HEK293 (cell line): ENCODE results near the gene DNAJC2.

Source experiments
- CTCF ChIA-PET: fragments of 350-600 bp; formaldehyde crosslinking; extraction: SDS; loops from one replicate; lab custom pipeline; 2021; ENCODE audit warnings: antibody characterized with exemption; lab: Yijun Ruan, JAX
- POLR2A ChIA-PET: fragments of 300-600 bp; formaldehyde crosslinking; extraction: SDS; loops from one replicate; lab custom pipeline; 2020; ENCODE audit warnings: antibody characterized with exemption, inconsistent platforms; lab: Yijun Ruan, JAX
- H3K27ac ChIP-seq: fragments of 200-500 bp; sonication (Bioruptor generic); 2 replicates; pipeline ENCODE4 v1.5.1; 2014; ENCODE audit warnings: low read depth, low read length, control low read depth, inconsistent platforms; ENCODE audit errors: extremely low read depth
- H3K36me3 ChIP-seq, 2 experiments: fragments of 200-500 bp in 1 of 2; sonication (Bioruptor generic) in 1 of 2; 1 replicate in 1 of 2; 2 replicates in 1 of 2; pipeline ENCODE4 v1.5.1; 2014 to 2017; ENCODE audit warnings: inconsistent platforms in 2 of 2, low read length in 2 of 2; ENCODE audit not compliant: control insufficient read depth in 2 of 2, insufficient read depth in 1 of 2
- H3K4me1 ChIP-seq: fragments of 200-500 bp; sonication (Bioruptor generic); 2 replicates; pipeline ENCODE4 v1.5.1; 2014; ENCODE audit warnings: mild to moderate bottlenecking, low read length, inconsistent platforms; ENCODE audit not compliant: control insufficient read depth, insufficient read depth
- H3K4me3 ChIP-seq: 2 replicates; pipeline ENCODE4 v1.5.1; 2011; ENCODE audit warnings: low read depth, mild to moderate bottlenecking, control low read depth, low read length, moderate library complexity
- H3K9me3 ChIP-seq: fragments of 200-500 bp; sonication (Bioruptor generic); 2 replicates; pipeline ENCODE4 v1.5.1; 2014; ENCODE audit warnings: low read depth, low read length, inconsistent platforms; ENCODE audit not compliant: control insufficient read depth, insufficient read depth
- BCL11A ChIP-seq: fragments of 450-650 bp; formaldehyde crosslinking; IDR thresholded peaks from 2 replicates; pipeline ENCODE4 v1.5.1; 2016; ENCODE audit warnings: low read depth, missing biosample characterization, missing genetic modification characterization
- HIC1 ChIP-seq: fragments of 450-650 bp; formaldehyde crosslinking; IDR thresholded peaks from 2 replicates; pipeline ENCODE4 v1.5.1; 2016; ENCODE audit warnings: missing biosample characterization, missing genetic modification characterization
- HOXC10 ChIP-seq: sonication (generic); formaldehyde crosslinking; IDR thresholded peaks from 2 replicates; pipeline ENCODE4 v1.8.1; 2023; ENCODE audit warnings: mild to moderate bottlenecking, missing genetic modification reagents
- IKZF3 ChIP-seq: fragments of 450-650 bp; IDR thresholded peaks from 2 replicates; pipeline ENCODE4 v1.5.0; 2018; ENCODE audit warnings: missing biosample characterization, mild to moderate bottlenecking, missing genetic modification characterization, moderate library complexity
- SP7 ChIP-seq: fragments of 450-650 bp; formaldehyde crosslinking; IDR thresholded peaks from 2 replicates; pipeline ENCODE4 v1.5.1; 2016; ENCODE audit warnings: missing biosample characterization, missing genetic modification characterization
- ZBTB44 ChIP-seq: fragments of 450-650 bp; IDR thresholded peaks from 2 replicates; pipeline ENCODE4 v1.5.1; 2018; ENCODE audit warnings: missing biosample characterization, mild to moderate bottlenecking, missing genetic modification characterization
- ZFP37 ChIP-seq: fragments of 450-650 bp; formaldehyde crosslinking; IDR thresholded peaks from 2 replicates; pipeline ENCODE4 v1.5.1; 2016; ENCODE audit warnings: missing biosample characterization, missing genetic modification characterization
- ZFP41 ChIP-seq: fragments of 450-650 bp; formaldehyde crosslinking; IDR thresholded peaks from 2 replicates; pipeline ENCODE4 v1.5.1; 2016; ENCODE audit warnings: missing biosample characterization, missing genetic modification characterization, borderline replicate concordance
- ZIC2 ChIP-seq: fragments of 450-650 bp; formaldehyde crosslinking; IDR thresholded peaks from 2 replicates; pipeline ENCODE4 v1.5.1; 2016; ENCODE audit warnings: missing biosample characterization, missing genetic modification characterization
- ZNF18 ChIP-seq: fragments of 450-650 bp; formaldehyde crosslinking; IDR thresholded peaks from 2 replicates; pipeline ENCODE4 v1.5.1; 2016; ENCODE audit warnings: missing biosample characterization, missing genetic modification characterization
- ZNF324 ChIP-seq: fragments of 450-650 bp; formaldehyde crosslinking; IDR thresholded peaks from 2 replicates; pipeline ENCODE4 v1.5.1; 2016; ENCODE audit warnings: missing biosample characterization, missing genetic modification characterization
- ZNF350 ChIP-seq: fragments of 450-650 bp; formaldehyde crosslinking; IDR thresholded peaks from 2 replicates; pipeline ENCODE4 v1.5.0; 2017; ENCODE audit warnings: missing biosample characterization, mild to moderate bottlenecking, missing genetic modification characterization
- ZNF354C ChIP-seq: fragments of 450-650 bp; formaldehyde crosslinking; IDR thresholded peaks from 2 replicates; pipeline ENCODE4 v1.5.1; 2016; ENCODE audit warnings: missing biosample characterization, missing genetic modification characterization, low read depth, borderline replicate concordance
- ZNF518A ChIP-seq: fragments of 450-650 bp; formaldehyde crosslinking; conservative IDR thresholded peaks from 2 replicates; pipeline ENCODE4 v1.5.1; 2016; ENCODE audit warnings: low read depth, missing biosample characterization, missing genetic modification characterization
- ZNF629 ChIP-seq: fragments of 450-650 bp; formaldehyde crosslinking; IDR thresholded peaks from 2 replicates; pipeline ENCODE4 v1.5.1; 2017; ENCODE audit warnings: missing biosample characterization, missing genetic modification characterization
- ZNF670 ChIP-seq: fragments of 450-650 bp; formaldehyde crosslinking; IDR thresholded peaks from 2 replicates; pipeline ENCODE4 v1.5.1; 2016; ENCODE audit warnings: missing biosample characterization, missing genetic modification characterization, low read depth
- ZNF704 ChIP-seq: fragments of 450-650 bp; formaldehyde crosslinking; IDR thresholded peaks from 2 replicates; pipeline ENCODE4 v1.5.1; 2016; ENCODE audit warnings: missing biosample characterization, missing genetic modification characterization

Gene DNAJC2

GRCh38 chr7:103317009-103317408 is 27.6 kb downstream of the DNAJC2 start (continued):
- TF ChIP-seq ZFP37 (tag by site-specific recombination), result no peak
- TF ChIP-seq ZNF350, result no peak
- TF ChIP-seq SP7, result no peak

- H3K4me3 ChIP-seq, result no peak overlapping the region
- H3K4me1 ChIP-seq, result no peaks in the 10 kb centered on the region
- ChIA-PET CTCF (no interaction called here), POLR2A (interaction anchor here (1.6 kb wide), 1 partner anchor 31 kb away, joined by 6 read pairs; the partner anchor contains the start of gene PSMC2)
- no peak overlapping the region for H3K27ac ChIP-seq
- H3K36me3 ChIP-seq, result peaks cover 69 to 92% of the 10 kb centered on the region in 2 experiments
- H3K9me3 ChIP-seq, result no peaks in the 10 kb centered on the region
- TF ChIP-seq ZBTB44, result no peak
- no peak for TF ChIP-seq BCL11A (tag by site-specific recombination)
- no peak for TF ChIP-seq ZFP41 (tag by site-specific recombination)
- TF ChIP-seq ZNF324 (tag by site-specific recombination), result no peak
- TF ChIP-seq ZNF704 (tag by site-specific recombination), result no peak
- TF ChIP-seq IKZF3 (tag by site-specific recombination), result no peak
- TF ChIP-seq ZNF354C (tag by site-specific recombination), result no peak
- TF ChIP-seq ZNF518A, result no peak
- no peak for TF ChIP-seq ZIC2 (tag by site-specific recombination)
- TF ChIP-seq ZNF18 (tag by site-specific recombination), result no peak
- TF ChIP-seq HIC1 (tag by site-specific recombination), result no peak
- no peak for TF ChIP-seq HOXC10 (CRISPR knock-in tag)
- TF ChIP-seq ZNF670 (tag by site-specific recombination), result no peak
- no peak for TF ChIP-seq ZNF629 (tag by site-specific recombination)
Observed at GRCh38 chr7:103316380-103316941, 28.1 kb downstream of the DNAJC2 start.
